22Rv1 (cell line): ENCODE measurements around the gene MYADML2.

Experiments used
- H3K27ac ChIP-seq: fragments of 450-650 bp; 2 replicates; pipeline ENCODE4 v1.5.1; 2017
- CTCF ChIP-seq: fragments of 450-650 bp; IDR thresholded peaks from 2 replicates; pipeline ENCODE4 v1.5.1; 2017; ENCODE audit warnings: mild to moderate bottlenecking
- ZFX ChIP-seq: fragments of 450-650 bp; IDR thresholded peaks from 2 replicates; pipeline ENCODE4 v1.6.1; 2017; ENCODE audit warnings: antibody characterized with exemption, borderline replicate concordance

Gene MYADML2

DNA sequence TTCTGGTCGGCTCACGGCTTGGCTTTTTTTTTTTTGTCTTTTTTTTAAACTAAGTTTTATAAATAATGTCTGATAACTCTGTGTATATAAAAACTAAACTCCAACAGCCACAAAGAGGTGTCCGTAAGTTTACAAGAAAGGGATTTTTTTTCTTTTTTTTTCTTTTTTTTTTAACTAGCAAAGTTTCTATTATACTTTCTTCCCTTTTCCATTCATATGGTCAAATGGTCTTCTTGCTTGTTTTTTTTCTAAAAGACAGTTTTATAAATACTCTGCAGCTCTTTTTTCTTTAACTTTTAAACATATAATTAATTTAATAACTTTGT is 25.5 kb downstream of the MYADML2 start:
- no peak for TF ChIP-seq ZFX
- no peak for TF ChIP-seq CTCF
- no peak overlapping the region for H3K27ac ChIP-seq

DNA sequence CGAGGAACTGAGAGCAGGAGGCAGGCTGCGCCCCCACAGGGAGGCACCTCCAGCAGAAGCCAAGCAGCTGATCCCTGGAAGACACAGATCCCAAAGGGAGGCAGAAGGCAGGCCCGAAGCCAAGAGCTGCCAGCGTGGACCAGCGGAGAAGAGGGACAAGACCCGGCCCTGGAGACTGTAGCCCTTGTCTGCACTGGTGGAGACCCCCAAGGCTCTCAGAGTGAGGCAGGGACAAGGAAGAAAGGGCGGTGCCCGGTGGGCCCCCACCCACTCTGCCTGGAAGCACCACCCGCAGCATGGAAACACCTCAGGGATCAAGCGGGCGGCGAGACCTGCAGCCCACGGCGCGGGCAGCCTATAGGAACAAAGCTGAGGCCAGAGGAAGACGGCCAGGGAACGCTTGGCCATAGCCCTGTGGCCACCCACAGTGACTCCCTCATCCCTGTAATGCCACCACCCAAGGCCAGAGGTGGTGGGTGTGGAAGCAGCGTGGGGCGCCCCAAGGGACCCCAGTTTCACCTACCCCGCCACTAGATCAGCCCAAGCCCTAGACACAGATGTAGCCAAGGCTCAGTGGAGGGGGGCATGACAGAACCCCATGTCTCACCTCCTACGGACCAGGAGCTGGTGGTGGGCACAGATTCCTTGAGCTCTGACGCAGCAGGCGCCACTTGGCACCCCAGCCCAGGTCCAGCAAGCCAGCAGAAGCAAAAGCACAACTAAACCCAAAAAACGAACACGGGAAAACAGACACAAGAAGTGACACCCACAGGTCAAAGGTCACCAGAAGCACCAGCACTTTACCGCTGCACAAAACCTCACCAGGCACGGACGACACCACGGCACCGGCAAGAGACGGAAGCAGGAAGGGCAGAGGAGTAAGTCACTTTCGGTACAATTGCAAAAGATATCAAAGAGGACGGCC is 26.2 kb downstream of the MYADML2 start:
- peak overlapping the region; percentile 74; the same call in 1 of the 2 replicates for H3K27ac ChIP-seq
- TF ChIP-seq CTCF (no peak), ZFX (no peak)

DNA sequence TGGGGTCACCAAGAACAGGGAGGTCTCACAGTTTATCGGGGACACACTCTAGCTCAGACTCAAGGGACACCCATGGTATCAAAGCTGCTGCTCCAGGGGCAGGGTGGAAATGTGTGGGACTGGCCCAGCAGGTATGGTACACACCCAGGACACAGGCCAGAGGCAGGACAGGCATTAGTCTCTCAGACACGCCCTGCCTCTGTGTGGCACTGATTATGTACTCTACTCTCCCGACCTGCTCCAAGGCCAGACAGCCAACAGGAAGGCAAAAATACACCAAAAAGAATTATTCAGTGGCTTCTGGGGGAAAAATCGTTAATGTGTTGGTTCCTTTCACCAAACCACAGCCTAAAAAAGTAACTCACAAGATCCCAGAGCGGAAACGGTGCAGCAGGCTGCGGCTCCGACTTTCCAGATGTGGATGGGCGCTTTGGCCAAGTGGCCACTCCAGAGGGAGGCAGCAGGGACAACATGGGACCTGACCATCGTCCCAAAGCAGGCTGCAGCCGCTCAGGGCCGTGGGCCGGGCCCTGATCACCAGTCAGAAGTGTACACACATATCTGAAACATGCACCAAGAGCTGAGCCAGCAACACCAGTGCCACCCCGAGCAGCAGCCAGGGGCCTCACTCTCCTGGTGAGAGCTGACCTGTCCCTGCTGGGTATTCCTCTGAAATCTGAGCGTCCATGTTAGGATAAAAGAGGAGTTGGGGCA is 28.0 kb downstream of the MYADML2 start:
- peak overlapping the region; percentile 74 for H3K27ac ChIP-seq
- TF ChIP-seq ZFX, result no peak
- TF ChIP-seq CTCF, result no peak

DNA sequence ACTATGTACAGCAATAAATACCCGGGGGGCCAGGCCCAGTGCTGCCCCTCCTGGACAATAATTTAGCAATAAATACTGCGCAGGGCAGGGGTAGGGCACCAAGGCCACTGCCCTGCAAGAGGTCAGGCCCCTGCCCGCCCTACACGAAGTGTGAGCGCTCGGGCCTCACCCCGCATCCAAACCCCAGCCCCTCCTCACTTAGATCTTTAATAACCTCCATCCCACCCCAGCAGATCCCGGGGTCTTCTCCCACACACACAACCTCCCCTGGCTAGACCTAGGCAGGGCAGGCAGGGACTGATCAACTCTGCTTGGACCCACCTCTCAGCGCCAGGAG is 28.7 kb downstream of the MYADML2 start:
- H3K27ac ChIP-seq, result peak overlapping the region; percentile 74

GRCh38 chr17:81917565-81918332 is 29.3 kb downstream of the MYADML2 start, which contains the start of gene SIRT7:
Gene SIRT7, minus strand, starts transcription at chr17:81918176. Its CDS starts 45 bp downstream, at chr17:81918131.
- TF ChIP-seq ZFX (no peak), CTCF (peak; percentile 15)
- H3K27ac ChIP-seq, result peak within 1 kb of the TSS; percentile 74

DNA sequence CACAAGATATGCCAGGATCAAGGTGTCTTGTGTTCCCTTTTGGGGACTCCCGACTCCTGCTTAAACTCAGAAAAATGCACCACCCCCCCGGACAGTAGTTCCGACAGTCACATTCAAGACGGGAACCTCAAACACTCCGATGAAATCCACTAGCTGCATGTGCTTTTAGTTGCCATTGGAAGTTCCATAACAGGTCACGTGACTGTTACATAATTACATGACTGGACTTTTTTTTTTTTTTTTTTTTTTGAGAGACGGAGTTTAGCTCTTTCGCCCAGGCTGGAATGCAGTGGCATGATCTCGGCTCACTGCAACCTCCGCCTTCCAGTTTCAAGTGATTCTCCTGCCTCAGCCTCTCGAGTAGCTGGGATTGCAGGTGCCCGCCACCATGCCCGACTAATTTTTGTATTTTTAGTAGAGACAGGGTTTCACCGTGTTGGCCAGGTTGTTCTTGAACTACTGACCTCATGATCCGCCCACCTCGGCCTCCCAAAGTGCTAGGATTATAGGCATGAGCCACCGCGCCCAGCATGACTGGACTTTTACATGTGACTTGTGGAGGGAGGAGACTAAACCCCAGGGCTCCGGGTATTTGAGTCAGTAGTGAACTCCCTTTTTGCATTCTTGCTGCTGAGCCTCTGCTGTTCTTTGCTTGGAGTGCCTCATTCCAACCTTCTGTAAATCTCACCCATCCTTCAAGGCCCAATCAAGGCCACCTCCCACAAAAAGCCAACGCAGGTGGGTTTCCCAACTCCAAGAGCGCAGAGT is 30.6 kb downstream of the MYADML2 start:
- TF ChIP-seq CTCF (no peak), ZFX (no peak)
- peak overlapping the region; percentile 74 for H3K27ac ChIP-seq

DNA sequence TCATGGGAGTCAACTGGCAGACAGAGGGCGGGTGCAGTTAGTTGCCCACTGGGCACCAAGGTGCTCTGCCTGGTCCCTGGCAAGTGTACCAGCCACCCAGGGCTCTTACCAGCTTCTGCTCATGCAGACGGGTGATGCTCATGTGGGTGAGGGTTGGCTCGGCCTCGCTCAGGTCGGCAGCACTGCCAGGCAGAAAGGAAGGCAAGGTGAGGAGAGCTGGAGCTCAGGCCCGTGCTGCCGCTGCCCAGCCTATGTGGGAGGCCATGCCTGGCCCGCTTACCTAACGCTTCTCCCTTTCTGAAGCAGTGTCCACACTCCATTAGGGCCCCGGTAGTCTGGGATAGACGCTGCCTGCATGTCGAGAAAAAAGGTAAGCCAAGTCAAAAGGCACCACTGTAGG is 31.7 kb downstream of the MYADML2 start:
- TF ChIP-seq ZFX (no peak), CTCF (no peak)
- peak overlapping the region; percentile 74; the same call in 1 of the 2 replicates for H3K27ac ChIP-seq
